COLO668 (cell line): Measurements from ENCODE around the gene AAMP.

Source experiments
- DNase-seq: peaks from one replicate; lab custom pipeline; 2025; ENCODE audit not compliant: unreplicated experiment; lab: John Stamatoyannopoulos, UW

AAMP gene

GRCh38 chr2:218294430-218295022 lies 24.6 kb upstream of the AAMP start:
- no peak for DNase-seq

- no peak for DNase-seq
Observed at GRCh38 chr2:218293715-218294429, 23.9 kb upstream of the AAMP start.

GRCh38 chr2:218292048-218293014 lies 22.4 kb upstream of the AAMP start, which contains the start of gene TMBIM1:
TSS of gene TMBIM1 (minus strand) at chr2:218292503. CDS start at chr2:218282141, 10,362 bp downstream.
- peak; percentile 72 for DNase-seq

- no peak for DNase-seq
Observed at GRCh38 chr2:218291318-218292047, 21.5 kb upstream of the AAMP start.

- no peak for DNase-seq
Observed at GRCh38 chr2:218290316-218291261, 20.7 kb upstream of the AAMP start.

- DNase-seq: no peak
Observed at GRCh38 chr2:218289639-218290315, 19.8 kb upstream of the AAMP start.

GRCh38 chr2:218286570-218287459 lies 16.9 kb upstream of the AAMP start:
- DNase-seq: no peak

GRCh38 chr2:218285604-218286003 lies 15.7 kb upstream of the AAMP start:
- no peak for DNase-seq

GRCh38 chr2:218284106-218284811 lies 14.3 kb upstream of the AAMP start:
- DNase-seq: no peak

- no peak for DNase-seq
Observed at GRCh38 chr2:218282173-218282991, 12.4 kb upstream of the AAMP start.

GRCh38 chr2:218281449-218281848 lies 11.5 kb upstream of the AAMP start:
- no peak for DNase-seq

GRCh38 chr2:218280260-218280870 lies 10.4 kb upstream of the AAMP start:
- no peak for DNase-seq

GRCh38 chr2:218278531-218279360 lies 8.8 kb upstream of the AAMP start:
- no peak for DNase-seq

GRCh38 chr2:218277921-218278320 lies 8.0 kb upstream of the AAMP start:
- DNase-seq: no peak

GRCh38 chr2:218276986-218277755 lies 7.2 kb upstream of the AAMP start:
- DNase-seq: peak; percentile 9
